DOHH2 (cell line): ENCODE data around the gene GXYLT2.

Experiments used
- H3F3A ChIP-seq: fragments of 200-600 bp; sonication (generic), shearing (Covaris generic); 2 replicates; pipeline ENCODE4 v1.6.0; 2016; ENCODE audit warnings: antibody characterized with exemption, mild to moderate bottlenecking; ENCODE audit not compliant: control insufficient read depth, insufficient read depth
- H3K27ac ChIP-seq: fragments of 200-600 bp; sonication (generic); 2 replicates; pipeline ENCODE4 v1.5.1; 2014; ENCODE audit warnings: low read depth, mild to moderate bottlenecking, low read length, moderate library complexity
- H3K27me3 ChIP-seq: fragments of 200-600 bp; sonication (generic); 2 replicates; pipeline ENCODE4 v1.6.1; 2014; ENCODE audit warnings: mild to moderate bottlenecking, low read length, mixed read lengths; ENCODE audit not compliant: control insufficient read depth
- H3K36me3 ChIP-seq: fragments of 200-600 bp; sonication (generic); 2 replicates; pipeline ENCODE4 v1.6.1; 2014; ENCODE audit warnings: mild to moderate bottlenecking, low read length, moderate library complexity, mixed read lengths; ENCODE audit not compliant: control insufficient read depth
- H3K4me1 ChIP-seq: fragments of 200-600 bp; sonication (generic); 2 replicates; pipeline ENCODE4 v1.6.1; 2014; ENCODE audit warnings: mild to moderate bottlenecking, low read length, mixed read lengths; ENCODE audit not compliant: control insufficient read depth
- H3K4me2 ChIP-seq: fragments of 200-600 bp; sonication (generic); 2 replicates; pipeline ENCODE4 v1.6.0; 2014; ENCODE audit warnings: mild to moderate bottlenecking, low read length, moderate library complexity
- H3K4me3 ChIP-seq: fragments of 200-600 bp; sonication (generic); 2 replicates; pipeline ENCODE4 v1.5.1; 2014; ENCODE audit warnings: mild to moderate bottlenecking, low read length, mixed read lengths
- H3K79me2 ChIP-seq: fragments of 200-600 bp; sonication (generic); 2 replicates; pipeline ENCODE4 v1.6.1; 2014; ENCODE audit warnings: mild to moderate bottlenecking, low read length, mixed read lengths; ENCODE audit not compliant: control insufficient read depth
- H3K9me2 ChIP-seq: fragments of 200-600 bp; sonication (generic); replicated peaks from 2 replicates; pipeline ENCODE4 v1.6.1; 2014; ENCODE audit warnings: mild to moderate bottlenecking, low read length, mixed read lengths; ENCODE audit not compliant: control insufficient read depth
- H3K9me3 ChIP-seq: fragments of 200-600 bp; sonication (generic); 2 replicates; pipeline ENCODE4 v1.6.1; 2014; ENCODE audit warnings: antibody characterized with exemption, low read length, mixed read lengths; ENCODE audit not compliant: control insufficient read depth, insufficient read depth
- H4K20me1 ChIP-seq: fragments of 200-600 bp; sonication (generic); 2 replicates; pipeline ENCODE4 v1.6.0; 2014; ENCODE audit warnings: low read depth, mild to moderate bottlenecking, antibody characterized with exemption, low read length, moderate library complexity; ENCODE audit not compliant: control insufficient read depth, insufficient read depth
- EZH2phosphoT487 ChIP-seq: fragments of 200-600 bp; sonication (generic); IDR thresholded peaks from 2 replicates; pipeline ENCODE4 v1.6.1; 2017; ENCODE audit warnings: borderline replicate concordance, mild to moderate bottlenecking, antibody characterized with exemption, low read length, moderate library complexity, mixed read lengths
- TF ChIP-seq, protein P1 (sequence below): fragments of 200-600 bp; sonication (generic); IDR thresholded peaks from one replicate; pipeline ENCODE4 v1.5.1; 2014; ENCODE audit warnings: antibody characterized with exemption, mild to moderate bottlenecking, low read depth, low read length; ENCODE audit not compliant: poor library complexity, severe bottlenecking

Gene GXYLT2

GRCh38 chr3:72897758-72898007 is 9.8 kb downstream of the GXYLT2 start:
- peaks cover 14% of the 10 kb centered on the region for H3K27me3 ChIP-seq
- H3K27ac ChIP-seq: no peak overlapping the region
- H3K79me2 ChIP-seq: no peaks in the 10 kb centered on the region
- no peak overlapping the region for H3K4me2 ChIP-seq
- H3F3A ChIP-seq: no peaks in the 10 kb centered on the region
- H3K4me3 ChIP-seq: no peak overlapping the region
- H3K36me3 ChIP-seq: no peaks in the 10 kb centered on the region
- no peaks in the 10 kb centered on the region for H3K4me1 ChIP-seq
- no peak for TF ChIP-seq EZH2phosphoT487
- TF ChIP-seq, protein P1, sequence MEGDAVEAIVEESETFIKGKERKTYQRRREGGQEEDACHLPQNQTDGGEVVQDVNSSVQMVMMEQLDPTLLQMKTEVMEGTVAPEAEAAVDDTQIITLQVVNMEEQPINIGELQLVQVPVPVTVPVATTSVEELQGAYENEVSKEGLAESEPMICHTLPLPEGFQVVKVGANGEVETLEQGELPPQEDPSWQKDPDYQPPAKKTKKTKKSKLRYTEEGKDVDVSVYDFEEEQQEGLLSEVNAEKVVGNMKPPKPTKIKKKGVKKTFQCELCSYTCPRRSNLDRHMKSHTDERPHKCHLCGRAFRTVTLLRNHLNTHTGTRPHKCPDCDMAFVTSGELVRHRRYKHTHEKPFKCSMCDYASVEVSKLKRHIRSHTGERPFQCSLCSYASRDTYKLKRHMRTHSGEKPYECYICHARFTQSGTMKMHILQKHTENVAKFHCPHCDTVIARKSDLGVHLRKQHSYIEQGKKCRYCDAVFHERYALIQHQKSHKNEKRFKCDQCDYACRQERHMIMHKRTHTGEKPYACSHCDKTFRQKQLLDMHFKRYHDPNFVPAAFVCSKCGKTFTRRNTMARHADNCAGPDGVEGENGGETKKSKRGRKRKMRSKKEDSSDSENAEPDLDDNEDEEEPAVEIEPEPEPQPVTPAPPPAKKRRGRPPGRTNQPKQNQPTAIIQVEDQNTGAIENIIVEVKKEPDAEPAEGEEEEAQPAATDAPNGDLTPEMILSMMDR: no peak
- H3K9me3 ChIP-seq: no peaks in the 10 kb centered on the region
- H4K20me1 ChIP-seq: no peaks in the 10 kb centered on the region
- no peaks in the 10 kb centered on the region for H3K9me2 ChIP-seq

DNA sequence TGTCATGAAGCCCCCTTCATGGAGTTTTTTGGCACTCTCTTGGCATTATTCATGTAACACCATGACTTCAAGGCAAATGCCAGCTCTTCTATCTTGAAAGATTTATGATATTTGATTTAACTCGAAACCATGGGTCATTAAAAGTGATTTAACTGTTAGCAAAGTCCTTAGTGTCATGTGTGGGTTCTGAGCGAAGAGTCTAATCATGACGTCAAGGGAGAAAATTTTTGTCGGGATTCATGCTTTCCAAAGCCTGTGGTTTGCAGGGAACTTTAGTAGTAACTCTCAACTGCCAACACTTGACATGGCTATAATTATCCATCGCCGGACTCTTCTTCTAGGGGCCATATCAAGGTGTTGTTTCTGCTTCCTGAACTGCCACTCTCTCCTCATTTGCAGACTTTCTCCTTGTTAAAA is 11.5 kb downstream of the GXYLT2 start:
- Histone ChIP-seq H3K4me3 (no peak overlapping the region), H3K36me3 (no peaks in the 10 kb centered on the region), H3K27ac (no peak overlapping the region), H3K4me2 (no peak overlapping the region), H3K9me3 (no peaks in the 10 kb centered on the region), H3K9me2 (no peaks in the 10 kb centered on the region), H3K4me1 (no peaks in the 10 kb centered on the region), H4K20me1 (no peaks in the 10 kb centered on the region), H3F3A (no peaks in the 10 kb centered on the region), H3K27me3 (peaks cover 18% of the 10 kb centered on the region), H3K79me2 (no peaks in the 10 kb centered on the region)
- TF ChIP-seq, protein P1: no peak
- TF ChIP-seq EZH2phosphoT487: no peak

GRCh38 chr3:72900048-72900447 is 12.2 kb downstream of the GXYLT2 start:
- no peaks in the 10 kb centered on the region for H3F3A ChIP-seq
- H3K79me2 ChIP-seq: no peaks in the 10 kb centered on the region
- H3K4me2 ChIP-seq: no peak overlapping the region
- H3K27ac ChIP-seq: no peak overlapping the region
- H4K20me1 ChIP-seq: no peaks in the 10 kb centered on the region
- H3K27me3 ChIP-seq: peaks cover 18% of the 10 kb centered on the region
- no peak overlapping the region for H3K4me3 ChIP-seq
- H3K9me2 ChIP-seq: no peaks in the 10 kb centered on the region
- H3K4me1 ChIP-seq: no peaks in the 10 kb centered on the region
- no peaks in the 10 kb centered on the region for H3K9me3 ChIP-seq
- H3K36me3 ChIP-seq: no peaks in the 10 kb centered on the region
- TF ChIP-seq, protein P1: no peak

DNA sequence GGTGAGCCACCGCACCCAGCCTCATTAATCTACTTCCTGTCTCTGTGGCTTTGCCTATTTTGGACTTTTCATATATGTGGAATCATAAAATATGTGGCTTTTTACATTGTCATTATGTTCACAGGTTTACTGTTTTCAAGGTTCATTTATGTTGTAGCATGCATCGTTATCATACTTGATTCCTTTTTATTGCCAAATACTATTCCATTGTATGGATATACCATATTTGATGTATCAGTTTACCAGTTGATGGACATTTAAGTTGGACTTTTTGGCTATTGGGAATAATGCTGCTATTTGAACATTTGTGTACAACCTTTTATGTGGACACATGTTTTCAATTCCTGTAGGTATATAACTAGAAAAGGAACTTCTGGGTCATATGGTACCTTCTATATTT is 14.0 kb downstream of the GXYLT2 start:
- Histone ChIP-seq H3F3A (no peaks in the 10 kb centered on the region), H3K79me2 (no peaks in the 10 kb centered on the region), H3K4me1 (no peaks in the 10 kb centered on the region), H3K9me2 (no peaks in the 10 kb centered on the region), H3K27me3 (peaks cover 16% of the 10 kb centered on the region; the same call in 1 of the 2 replicates), H4K20me1 (no peaks in the 10 kb centered on the region), H3K4me2 (no peak overlapping the region), H3K27ac (no peak overlapping the region), H3K9me3 (no peaks in the 10 kb centered on the region), H3K36me3 (no peaks in the 10 kb centered on the region), H3K4me3 (no peak overlapping the region)
- TF ChIP-seq EZH2phosphoT487: no peak
- TF ChIP-seq, protein P1: no peak
